ENCODE measurements around the gene CD8B. TPM values are rescaled to one million over a fixed set of nuclear protein-coding genes. Genes with fewer than 3 reads are reported as not detected.

CD8B gene
- total RNA-seq, 1 experiment from 2014 or later: not detected

DNA sequence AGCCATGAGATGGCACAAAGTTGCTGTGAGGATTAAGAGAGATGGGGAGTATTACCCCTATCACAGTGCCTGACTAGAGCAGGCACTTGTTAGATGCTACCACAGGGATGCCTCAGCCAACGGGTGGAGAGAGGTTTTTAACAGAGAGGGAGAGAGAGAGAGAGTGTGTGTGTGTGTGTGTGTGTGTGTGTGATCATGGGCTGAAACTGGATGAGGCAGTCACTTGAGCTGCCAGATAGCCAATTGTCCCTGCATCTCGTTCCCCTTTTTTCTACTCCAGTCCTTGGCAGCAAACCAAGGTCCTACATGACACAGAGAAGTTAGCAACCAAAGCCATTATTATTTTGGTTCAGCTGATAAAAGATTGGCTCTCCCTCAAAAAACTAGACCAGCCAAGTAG is 74.0 kb downstream of the CD8B start:
- DNase-seq (ENCODE audit: low read depth, low spot score): no peak
- in situ Hi-C loops (cut with HindIII; ENCODE audit: low pct_unique_long_range_greater_than_20kb, low sequenced_read_pairs): no loop called here

DNA sequence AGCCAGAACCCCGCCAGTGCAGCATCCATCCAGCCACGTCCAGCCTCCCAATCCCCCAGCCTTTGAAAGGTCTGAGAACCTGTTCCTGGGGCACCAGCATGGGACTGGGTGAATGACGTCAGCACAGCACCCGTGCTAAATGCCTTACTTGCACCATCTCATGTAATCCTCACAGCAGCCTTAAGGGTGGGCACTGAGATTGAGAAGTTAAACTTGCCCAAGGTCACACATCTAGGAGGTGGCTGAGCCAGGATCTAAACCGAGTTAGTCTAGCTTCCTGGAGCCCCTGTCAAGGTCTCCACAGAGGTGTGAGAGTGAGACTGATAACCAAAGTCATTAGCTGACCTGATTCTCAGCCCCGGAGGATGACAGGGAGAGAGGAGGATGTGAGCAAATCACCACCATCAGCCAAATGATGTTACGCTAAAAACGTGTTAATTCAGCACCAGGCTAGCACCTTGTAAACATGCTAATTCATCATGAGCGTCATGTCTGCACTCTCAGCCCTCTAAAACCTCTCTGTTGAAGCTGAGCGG is 75.6 kb downstream of the CD8B start:
- in situ Hi-C loops (cut with HindIII; ENCODE audit: low pct_unique_long_range_greater_than_20kb, low sequenced_read_pairs): no loop called here
- no peak for DNase-seq (ENCODE audit: low read depth, low spot score)

DNA sequence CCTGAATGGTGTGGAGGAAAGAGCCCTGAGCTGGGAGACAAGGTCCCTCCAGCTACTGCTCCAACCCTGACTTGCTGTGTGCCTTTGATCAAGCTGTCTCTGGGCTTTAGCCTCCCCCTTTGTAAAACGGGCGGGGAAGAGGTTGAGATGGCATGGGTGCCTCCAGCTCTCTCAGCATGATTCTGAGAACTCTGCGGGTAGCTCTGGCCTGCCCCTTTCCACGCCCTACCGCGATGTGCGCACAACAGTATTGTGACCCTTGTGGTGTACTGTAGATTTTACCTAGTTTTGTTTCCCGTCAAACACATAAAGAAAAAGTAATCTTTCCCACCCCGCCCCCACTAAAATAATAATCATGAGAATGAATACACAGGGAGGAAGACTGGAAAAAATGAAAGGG is 76.2 kb downstream of the CD8B start:
- in situ Hi-C loops (cut with HindIII; ENCODE audit: low pct_unique_long_range_greater_than_20kb, low sequenced_read_pairs): no loop called here
- DNase-seq (ENCODE audit: low read depth, low spot score): no peak

GRCh38 chr2:86783615-86784339 is 77.9 kb downstream of the CD8B start:
- in situ Hi-C loops (cut with HindIII; ENCODE audit: low pct_unique_long_range_greater_than_20kb, low sequenced_read_pairs): no loop called here
- DNase-seq (ENCODE audit: low read depth, low spot score): no peak

GRCh38 chr2:86782748-86783147 is 78.9 kb downstream of the CD8B start:
- no peak for DNase-seq (ENCODE audit: low read depth, low spot score)
- in situ Hi-C loops (cut with HindIII; ENCODE audit: low pct_unique_long_range_greater_than_20kb, low sequenced_read_pairs): no loop called here

- in situ Hi-C loops (cut with HindIII; ENCODE audit: low pct_unique_long_range_greater_than_20kb, low sequenced_read_pairs): no loop called here
- no peak for DNase-seq (ENCODE audit: low read depth, low spot score)
Measured at GRCh38 chr2:86781363-86781762, 80.3 kb downstream of the CD8B start.

GRCh38 chr2:86779971-86780370 is 81.7 kb downstream of the CD8B start:
- in situ Hi-C loops (cut with HindIII; ENCODE audit: low pct_unique_long_range_greater_than_20kb, low sequenced_read_pairs): no loop called here
- DNase-seq (ENCODE audit: low read depth, low spot score): no peak

DNA sequence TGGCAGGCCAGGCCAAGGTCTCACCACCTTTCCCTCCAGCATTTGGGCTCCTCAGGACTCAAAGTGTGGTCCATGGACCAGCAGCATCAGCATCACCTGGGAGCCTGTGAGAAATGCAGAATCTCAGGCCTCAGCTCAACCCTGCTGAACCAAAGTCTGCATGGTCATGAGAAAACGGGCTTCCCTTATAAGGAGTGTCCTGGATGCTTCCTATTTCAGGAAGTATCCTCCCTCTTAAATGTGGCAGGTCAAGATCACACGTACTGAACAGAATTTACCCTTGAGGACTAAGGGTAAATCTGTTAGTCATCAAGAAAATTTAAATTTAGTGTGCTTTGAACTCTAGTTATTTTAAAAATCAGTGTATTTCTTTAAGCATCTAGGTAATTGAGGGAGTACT is 82.7 kb downstream of the CD8B start:
- in situ Hi-C loops (cut with HindIII; ENCODE audit: low pct_unique_long_range_greater_than_20kb, low sequenced_read_pairs): no loop called here
- no peak for DNase-seq (ENCODE audit: low read depth, low spot score)

DNA sequence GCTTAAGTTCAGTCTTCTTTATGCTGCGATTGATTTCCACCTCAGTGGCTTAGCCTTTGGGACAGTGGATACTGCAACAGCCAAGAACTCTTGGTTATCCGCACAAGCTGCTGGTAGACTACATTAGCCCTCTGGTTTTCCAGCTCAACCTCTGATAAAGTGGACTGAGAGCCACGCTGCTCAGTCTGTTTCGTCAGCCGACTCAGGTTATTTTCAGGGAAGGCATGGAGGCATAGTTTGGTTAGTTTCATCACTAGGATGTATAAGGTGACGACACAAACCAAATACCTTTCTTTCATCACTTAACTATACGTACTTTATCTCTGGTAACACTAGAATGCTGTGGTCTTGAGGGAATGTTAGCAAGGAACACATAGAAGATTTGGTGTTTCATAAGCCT is 85.2 kb downstream of the CD8B start:
- in situ Hi-C loops (cut with HindIII; ENCODE audit: low pct_unique_long_range_greater_than_20kb, low sequenced_read_pairs): no loop called here
- DNase-seq (ENCODE audit: low read depth, low spot score): no peak

- no peak for DNase-seq (ENCODE audit: low read depth, low spot score)
- in situ Hi-C loops (cut with HindIII; ENCODE audit: low pct_unique_long_range_greater_than_20kb, low sequenced_read_pairs): no loop called here
Measured at GRCh38 chr2:86775338-86775737, 86.3 kb downstream of the CD8B start.

DNA sequence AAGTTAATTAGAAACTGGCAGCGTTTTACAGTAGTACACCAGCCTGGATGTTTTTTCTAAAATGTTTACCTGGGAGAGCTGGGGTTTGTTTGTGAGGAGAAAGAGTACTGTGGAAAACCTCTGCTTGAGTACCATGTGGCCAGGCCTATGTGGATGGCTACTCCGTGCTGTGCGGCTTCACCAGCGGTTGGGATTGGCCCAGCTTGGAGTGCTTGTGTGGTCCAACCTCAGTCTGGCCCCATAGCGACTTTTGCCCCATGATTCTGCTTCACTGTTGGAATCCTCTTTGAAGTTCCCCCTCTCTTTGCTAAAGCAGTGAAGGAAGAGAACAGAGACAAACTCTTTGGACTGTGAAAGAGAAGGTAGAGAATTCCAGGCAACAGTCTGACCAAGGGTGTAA is 86.8 kb downstream of the CD8B start:
- in situ Hi-C loops (cut with HindIII; ENCODE audit: low pct_unique_long_range_greater_than_20kb, low sequenced_read_pairs): no loop called here
- no peak for DNase-seq (ENCODE audit: low read depth, low spot score)

- DNase-seq (ENCODE audit: low read depth, low spot score): no peak
- in situ Hi-C loops (cut with HindIII; ENCODE audit: low pct_unique_long_range_greater_than_20kb, low sequenced_read_pairs): no loop called here
Measured at GRCh38 chr2:86772611-86773010, 89.1 kb downstream of the CD8B start.

GRCh38 chr2:86770816-86771301 is 90.8 kb downstream of the CD8B start:
- in situ Hi-C loops (cut with HindIII; ENCODE audit: low pct_unique_long_range_greater_than_20kb, low sequenced_read_pairs): no loop called here
- no peak for DNase-seq (ENCODE audit: low read depth, low spot score)

GRCh38 chr2:86769838-86770237 is 91.8 kb downstream of the CD8B start:
- DNase-seq (ENCODE audit: low read depth, low spot score): no peak
- in situ Hi-C loops (cut with HindIII; ENCODE audit: low pct_unique_long_range_greater_than_20kb, low sequenced_read_pairs): no loop called here

- in situ Hi-C loops (cut with HindIII; ENCODE audit: low pct_unique_long_range_greater_than_20kb, low sequenced_read_pairs): no loop called here
- no peak for DNase-seq (ENCODE audit: low read depth, low spot score)
Measured at GRCh38 chr2:86768189-86768949, 93.3 kb downstream of the CD8B start.

Data from SK-MEL-5 (cell line).